ENCODE results near the gene LRRC8E. TPM values are rescaled to one million over a fixed set of nuclear protein-coding genes. Genes with fewer than 3 reads are reported as not detected.

The LRRC8E gene
- total RNA-seq, 2 donors from 2014 or later: 2.6 to 3.4 TPM

DNA sequence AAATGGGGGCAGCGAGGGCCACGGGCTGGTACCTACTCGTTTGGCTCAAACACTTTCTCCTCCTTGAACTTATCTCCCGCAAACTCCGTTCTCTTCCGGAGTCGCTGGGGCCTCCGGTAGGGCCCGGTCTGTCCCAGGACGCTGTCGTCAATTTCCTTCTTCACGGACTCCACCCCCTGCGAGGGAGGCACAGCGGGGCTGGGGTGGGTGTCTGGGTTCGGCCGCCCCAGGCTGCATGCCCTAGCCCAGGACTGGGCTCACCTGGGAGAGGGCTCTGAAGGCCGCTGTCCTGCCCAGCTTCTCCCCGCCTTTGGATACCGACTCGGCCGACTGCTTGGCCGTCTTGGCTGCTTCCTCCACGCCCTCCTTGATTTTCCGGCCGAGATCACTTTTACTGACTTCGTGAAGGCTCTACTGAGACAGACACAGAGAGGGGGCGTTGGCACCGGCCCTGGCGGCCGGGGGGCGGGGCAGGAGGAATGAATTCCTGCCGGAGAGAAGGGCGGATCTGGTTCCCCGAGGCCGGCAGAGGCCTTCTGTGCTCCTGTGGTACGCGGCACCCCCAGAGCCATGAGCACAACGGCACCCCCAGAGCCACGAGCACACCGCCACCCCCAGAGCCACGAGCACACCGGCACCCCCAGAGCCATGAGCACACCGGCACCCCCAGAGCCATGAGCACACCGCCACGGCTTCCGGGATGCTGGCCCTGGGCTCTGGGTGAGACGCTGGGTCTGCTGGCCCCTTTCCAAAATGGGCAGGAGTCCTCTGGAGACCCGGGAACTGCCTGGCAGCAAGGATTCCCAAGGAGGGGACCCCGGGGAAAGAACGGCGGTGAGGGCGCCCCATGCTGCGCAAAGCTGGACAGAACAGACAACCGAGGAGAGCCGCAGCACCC lies 45.8 kb downstream of the LRRC8E start:
- ATAC-seq (no peak), DNase-seq (no peak)
- intact Hi-C loops (cut with DNase I): no loop called here
- 90 to 92% methylated on average over 38 to 54 of the region's 55 CpGs for WGBS, 2 donors
- Histone ChIP-seq H3K4me3 (no peak overlapping the region), H3K4me1 (no peaks in the 10 kb centered on the region), H3K36me3 (replicated peaks in 1 of 2; ENCODE audit: insufficient read depth in 1 of 2, low read depth in 2 of 2) (peaks cover 5 to 28% of the 10 kb centered on the region in 2 donors), H3K27ac (no peak overlapping the region), H3K27me3 (no peaks in the 10 kb centered on the region), H3K9me3 (no peaks in the 10 kb centered on the region)
- TF ChIP-seq, protein P1, sequence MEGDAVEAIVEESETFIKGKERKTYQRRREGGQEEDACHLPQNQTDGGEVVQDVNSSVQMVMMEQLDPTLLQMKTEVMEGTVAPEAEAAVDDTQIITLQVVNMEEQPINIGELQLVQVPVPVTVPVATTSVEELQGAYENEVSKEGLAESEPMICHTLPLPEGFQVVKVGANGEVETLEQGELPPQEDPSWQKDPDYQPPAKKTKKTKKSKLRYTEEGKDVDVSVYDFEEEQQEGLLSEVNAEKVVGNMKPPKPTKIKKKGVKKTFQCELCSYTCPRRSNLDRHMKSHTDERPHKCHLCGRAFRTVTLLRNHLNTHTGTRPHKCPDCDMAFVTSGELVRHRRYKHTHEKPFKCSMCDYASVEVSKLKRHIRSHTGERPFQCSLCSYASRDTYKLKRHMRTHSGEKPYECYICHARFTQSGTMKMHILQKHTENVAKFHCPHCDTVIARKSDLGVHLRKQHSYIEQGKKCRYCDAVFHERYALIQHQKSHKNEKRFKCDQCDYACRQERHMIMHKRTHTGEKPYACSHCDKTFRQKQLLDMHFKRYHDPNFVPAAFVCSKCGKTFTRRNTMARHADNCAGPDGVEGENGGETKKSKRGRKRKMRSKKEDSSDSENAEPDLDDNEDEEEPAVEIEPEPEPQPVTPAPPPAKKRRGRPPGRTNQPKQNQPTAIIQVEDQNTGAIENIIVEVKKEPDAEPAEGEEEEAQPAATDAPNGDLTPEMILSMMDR (IDR thresholded peaks at IDR 0.05): no peak
- TF ChIP-seq POLR2A (IDR thresholded peaks at IDR 0.05): no peak

DNA sequence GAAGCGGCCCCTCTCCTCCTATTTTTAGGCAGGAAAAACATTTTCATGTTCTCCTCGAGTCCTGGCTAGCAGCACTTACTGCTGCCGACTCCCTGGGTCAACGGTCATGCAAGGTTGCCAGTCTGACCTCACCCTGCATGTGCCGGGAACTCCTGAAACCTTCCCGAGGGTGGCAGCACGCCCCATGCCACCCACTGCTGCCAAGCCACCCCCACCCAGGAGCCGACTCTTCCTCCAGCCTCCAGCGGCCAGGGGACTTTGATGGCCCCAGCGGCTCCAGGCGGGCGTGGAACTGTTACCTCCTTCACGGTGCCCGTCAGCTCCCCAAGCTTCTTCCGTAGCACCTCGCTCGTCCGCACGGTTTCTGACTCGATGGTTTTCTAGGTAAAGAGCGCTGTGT lies 46.5 kb downstream of the LRRC8E start:
- ATAC-seq (no peak), DNase-seq (no peak)
- Histone ChIP-seq H3K36me3 (replicated peaks in 1 of 2; ENCODE audit: insufficient read depth in 1 of 2, low read depth in 2 of 2) (peaks cover 5 to 28% of the 10 kb centered on the region in 2 donors), H3K27me3 (no peaks in the 10 kb centered on the region), H3K4me3 (no peak overlapping the region), H3K27ac (no peak overlapping the region), H3K9me3 (no peaks in the 10 kb centered on the region), H3K4me1 (no peaks in the 10 kb centered on the region)
- TF ChIP-seq, protein P1 (IDR thresholded peaks at IDR 0.05): no peak
- no peak for TF ChIP-seq POLR2A (IDR thresholded peaks at IDR 0.05)
- intact Hi-C loops (cut with DNase I): no loop called here
- whole genome bisulfite sequencing, 2 donors: 92 to 93% methylated on average over 20 to 21 of the region's 21 CpGs

DNA sequence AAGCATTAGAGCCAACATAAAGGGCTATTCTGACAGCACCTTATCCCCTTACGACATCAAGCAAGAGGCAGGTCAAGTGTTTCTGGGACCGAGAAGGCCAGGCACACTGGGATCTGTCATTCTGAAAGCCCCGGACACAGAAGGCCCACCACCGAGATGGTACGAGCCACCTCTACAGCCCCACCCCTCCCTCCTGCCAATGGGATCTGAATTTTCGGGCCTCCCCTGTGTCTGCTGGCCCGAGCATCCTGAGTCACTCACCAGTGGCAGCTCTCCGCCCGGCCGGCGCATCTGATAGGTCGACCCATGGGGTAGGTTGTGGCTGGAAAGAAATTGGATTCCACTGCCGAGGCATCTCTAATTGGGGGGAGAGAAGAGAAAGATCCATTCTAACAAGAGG lies 52.5 kb downstream of the LRRC8E start:
- no peak for DNase-seq
- 90 to 93% methylated on average over 9 to 10 of the region's 13 CpGs for WGBS, 2 donors
- no peak for TF ChIP-seq POLR2A (IDR thresholded peaks at IDR 0.05)
- TF ChIP-seq, protein P1 (IDR thresholded peaks at IDR 0.05): no peak
- Histone ChIP-seq H3K27me3 (no peaks in the 10 kb centered on the region), H3K4me1 (peaks cover 27% of the 10 kb centered on the region), H3K27ac (no peak overlapping the region), H3K4me3 (no peak overlapping the region), H3K36me3 (replicated peaks in 1 of 2; ENCODE audit: insufficient read depth in 1 of 2, low read depth in 2 of 2) (peaks cover 0 to 9% of the 10 kb centered on the region in 2 donors), H3K9me3 (no peaks in the 10 kb centered on the region)
- intact Hi-C loops (cut with DNase I): no loop called here
- ATAC-seq: no peak

GRCh38 chr19:7941895-7942596 lies 53.7 kb downstream of the LRRC8E start:
- WGBS, 2 donors: 86 to 87% methylated on average over 19 of the region's 19 CpGs
- Histone ChIP-seq H3K9me3 (no peaks in the 10 kb centered on the region), H3K4me3 (no peak overlapping the region), H3K4me1 (peaks cover 27% of the 10 kb centered on the region), H3K36me3 (replicated peaks in 1 of 2; ENCODE audit: insufficient read depth in 1 of 2, low read depth in 2 of 2) (peaks cover 0 to 7% of the 10 kb centered on the region in 2 donors), H3K27ac (no peak overlapping the region), H3K27me3 (no peaks in the 10 kb centered on the region)
- TF ChIP-seq, protein P1 (IDR thresholded peaks at IDR 0.05): no peak
- no peak for TF ChIP-seq POLR2A (IDR thresholded peaks at IDR 0.05)
- intact Hi-C loops (cut with DNase I): no loop called here
- DNase-seq (no peak), ATAC-seq (no peak)

Measured in body of pancreas (tissue), 4 donors.